Thyroid gland (tissue), 4 donors: ENCODE results near the gene UGT1A5. TPM values are rescaled to one million over a fixed set of nuclear protein-coding genes. Genes with fewer than 3 reads are reported as not detected.

Experiments used
- DNase-seq, 2 donors: peaks; one replicate each; pipeline ENCODE4 v3.0.0-alpha.2; 2019
- H3K27ac ChIP-seq, 3 donors: fragments of 200-600 bp; sonication (generic); 1 replicate in 2 of 3; 2 replicates in 1 of 3; pipeline ENCODE4 v1.5.1; 2016 to 2019; ENCODE audit warnings: mild to moderate bottlenecking in 1 of 3, moderate library complexity in 1 of 3
- H3K27me3 ChIP-seq: fragments of 200-600 bp; sonication (generic); one replicate; pipeline ENCODE4 v1.5.1; 2019
- H3K36me3 ChIP-seq, 2 donors: fragments of 200-600 bp; sonication (generic); one replicate each; pipeline ENCODE4 v1.5.1; 2016 to 2019
- H3K4me1 ChIP-seq, 2 donors: fragments of 200-600 bp; sonication (generic); one replicate each; pipeline ENCODE4 v1.5.1; 2017 to 2019
- H3K4me3 ChIP-seq, 3 donors: fragments of 200-600 bp; sonication (generic); replicated peaks in 1 of 3; 1 replicate in 2 of 3; 2 replicates in 1 of 3; pipeline ENCODE4 v1.5.1; 2016; ENCODE audit warnings: mild to moderate bottlenecking in 1 of 3
- H3K9me3 ChIP-seq: fragments of 200-600 bp; sonication (generic); one replicate; pipeline ENCODE4 v1.5.1; 2017
- CTCF ChIP-seq, 6 experiments: fragments of 200-600 bp in 3 of 6; fragments of 450-650 bp in 3 of 6; sonication (generic) in 3 of 6; IDR thresholded peaks; one replicate each; pipeline ENCODE4 v1.5.1; 2016 to 2019; ENCODE audit warnings: antibody characterized with exemption in 6 of 6, mild to moderate bottlenecking in 2 of 6, inconsistent platforms in 1 of 6, moderate library complexity in 1 of 6
- POLR2A ChIP-seq, 2 donors: fragments of 450-650 bp; IDR thresholded peaks; one replicate each; pipeline ENCODE4 v1.6.1; 2017; ENCODE audit warnings: antibody characterized with exemption in 2 of 2, mild to moderate bottlenecking in 2 of 2, moderate library complexity in 1 of 2
- WGBS, 2 donors: methylation state at CpG; one replicate each; pipeline ENCODE4 v1.1.5; 2017; 5-methylcytosine and 5-hydroxymethylcytosine counted together
- intact Hi-C: fragments of 100-400 bp; cut with DNase I; formaldehyde crosslinking; loops from one replicate; pipeline ENCODE4 v1.15.1; 2023
- total RNA-seq, 4 donors: library from RNA; depleted of rRNA; stranded (reverse); fragments of >200 nt; gene quantifications; one replicate each; pipeline ENCODE4 v1.2.3, GENCODE V29; 2016

The UGT1A5 gene
- total RNA-seq, 4 donors from 2014 or later = 0.89 to 2.9 (median 1.3) TPM

DNA sequence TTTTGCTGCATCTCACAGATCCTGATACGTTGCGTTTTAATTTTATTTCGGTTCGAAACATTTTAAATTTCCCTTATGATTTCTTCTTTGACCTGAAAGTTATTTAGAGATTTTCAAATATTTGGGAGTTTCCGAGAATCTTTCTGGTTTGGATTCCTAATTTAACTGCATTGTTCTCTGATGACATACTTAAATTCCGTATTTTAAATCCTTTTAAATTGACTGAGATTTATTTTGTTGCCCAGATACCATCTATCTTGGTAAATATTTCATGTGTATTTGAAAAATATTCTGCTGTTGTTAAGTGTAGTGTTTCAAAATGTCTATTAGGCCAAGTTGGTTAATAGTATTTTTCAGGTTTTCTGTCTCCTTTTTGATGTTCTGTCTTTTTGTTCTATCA, 103.2 kb downstream of the UGT1A5 start:
- Histone ChIP-seq H3K4me1 (no peaks in the 10 kb centered on the region), H3K27ac (no peak overlapping the region), H3K36me3 (no peaks in the 10 kb centered on the region), H3K4me3 (no peak overlapping the region), H3K9me3 (no peaks in the 10 kb centered on the region), H3K27me3 (no peaks in the 10 kb centered on the region)
- intact Hi-C loops = no loop called here
- WGBS, 2 donors = 84% methylated on average over 6 of the region's 6 CpGs
- no peak for TF ChIP-seq CTCF (IDR thresholded peaks at IDR 0.05)
- TF ChIP-seq POLR2A (IDR thresholded peaks at IDR 0.05) = no peak
- no peak for DNase-seq

- DNase-seq = no peak
- Histone ChIP-seq H3K27me3 (no peaks in the 10 kb centered on the region), H3K4me1 (no peaks in the 10 kb centered on the region), H3K9me3 (no peaks in the 10 kb centered on the region), H3K27ac (no peak overlapping the region), H3K4me3 (no peak overlapping the region), H3K36me3 (no peaks in the 10 kb centered on the region)
- TF ChIP-seq CTCF (IDR thresholded peaks at IDR 0.05) (no peak), POLR2A (IDR thresholded peaks at IDR 0.05) (no peak)
- intact Hi-C loops = no loop called here
- 60% methylated on average over 2 of the region's 2 CpGs for WGBS, 2 donors
Observed at GRCh38 chr2:233816334-233816733, 103.6 kb downstream of the UGT1A5 start.

GRCh38 chr2:233816771-233817170, 104.1 kb downstream of the UGT1A5 start:
- Histone ChIP-seq H3K36me3 (no peaks in the 10 kb centered on the region), H3K9me3 (no peaks in the 10 kb centered on the region), H3K4me3 (no peak overlapping the region), H3K27ac (no peak overlapping the region), H3K27me3 (no peaks in the 10 kb centered on the region), H3K4me1 (no peaks in the 10 kb centered on the region)
- intact Hi-C loops = no loop called here
- no peak for TF ChIP-seq POLR2A (IDR thresholded peaks at IDR 0.05)
- no peak for TF ChIP-seq CTCF (IDR thresholded peaks at IDR 0.05)
- WGBS, 2 donors = 83 to 88% methylated on average over 4 of the region's 4 CpGs
- DNase-seq = no peak

- Histone ChIP-seq H3K4me3 (no peak overlapping the region), H3K27me3 (no peaks in the 10 kb centered on the region), H3K9me3 (no peaks in the 10 kb centered on the region), H3K27ac (no peak overlapping the region), H3K36me3 (no peaks in the 10 kb centered on the region), H3K4me1 (no peaks in the 10 kb centered on the region)
- no peak for DNase-seq
- TF ChIP-seq POLR2A (IDR thresholded peaks at IDR 0.05) (no peak), CTCF (IDR thresholded peaks at IDR 0.05) (no peak)
- intact Hi-C loops = no loop called here
- 77 to 100% methylated on average over 2 to 3 of the region's 3 CpGs for WGBS, 2 donors
Observed at GRCh38 chr2:233817361-233817911, 104.7 kb downstream of the UGT1A5 start.

DNA sequence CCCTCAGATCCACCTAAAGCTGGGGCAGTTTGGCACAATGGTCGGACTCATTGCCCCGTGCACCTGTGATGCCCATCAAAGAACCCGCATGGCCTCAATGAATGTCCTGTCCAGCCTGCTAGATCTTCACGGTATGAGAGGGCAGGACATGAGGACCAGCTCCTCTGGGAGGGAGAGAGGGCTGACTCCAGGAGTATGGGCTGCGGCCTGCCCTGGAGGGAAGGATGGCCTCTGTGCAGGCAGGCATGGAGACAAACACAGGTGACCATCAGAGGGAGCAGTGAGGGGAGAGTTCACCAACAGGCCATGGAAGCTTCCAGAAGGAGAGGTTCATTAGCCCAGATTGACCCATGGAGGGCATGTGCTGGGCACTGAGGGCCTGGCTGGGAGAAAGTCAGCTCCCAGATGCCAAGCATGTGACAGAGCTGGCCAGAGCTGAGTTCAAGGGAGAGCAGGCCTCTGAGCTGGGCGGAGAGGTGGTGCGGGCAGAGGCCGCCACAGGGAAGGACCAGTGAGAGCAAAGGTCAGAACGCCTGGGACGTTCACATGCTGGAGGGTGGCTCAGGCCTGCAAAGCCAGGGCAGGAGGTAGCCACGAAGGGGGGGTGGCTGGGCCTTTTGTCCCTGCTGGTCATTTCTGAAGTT, 105.4 kb downstream of the UGT1A5 start:
- 89 to 90% methylated on average over 9 to 10 of the region's 11 CpGs for WGBS, 2 donors

More for the DNA sequence above, 105.4 kb downstream of the UGT1A5 start:
- H3K4me3 ChIP-seq = no peak overlapping the region
- no peaks in the 10 kb centered on the region for H3K36me3 ChIP-seq
- TF ChIP-seq POLR2A (IDR thresholded peaks at IDR 0.05) = no peak
- H3K4me1 ChIP-seq = no peaks in the 10 kb centered on the region
- H3K27me3 ChIP-seq = no peaks in the 10 kb centered on the region
- H3K27ac ChIP-seq = no peak overlapping the region
- H3K9me3 ChIP-seq = no peaks in the 10 kb centered on the region
- DNase-seq = no peak
- intact Hi-C loops = no loop called here
